Esophagus squamous epithelium (tissue), 4 donors: Measurements from ENCODE around the gene ATRNL1.

Source experiments
- POLR2A ChIP-seq, 4 donors: fragments of 450-650 bp; IDR thresholded peaks; one replicate each; pipeline ENCODE4 v1.6.1; 2017; ENCODE audit warnings: antibody characterized with exemption in 4 of 4, mild to moderate bottlenecking in 4 of 4, moderate library complexity in 3 of 4
- TF ChIP-seq, protein P1 (sequence below), 6 experiments: fragments of 450-650 bp in 4 of 6; fragments of 200-600 bp in 2 of 6; sonication (generic) in 2 of 6; IDR thresholded peaks; one replicate each; pipeline ENCODE4 v1.5.1; 2016 to 2019; ENCODE audit warnings: antibody characterized with exemption in 6 of 6, mild to moderate bottlenecking in 4 of 6, moderate library complexity in 4 of 6

GRCh38 chr10:115968236-115968635 lies 875.1 kb downstream of the ATRNL1 start:
- TF ChIP-seq, protein P1, sequence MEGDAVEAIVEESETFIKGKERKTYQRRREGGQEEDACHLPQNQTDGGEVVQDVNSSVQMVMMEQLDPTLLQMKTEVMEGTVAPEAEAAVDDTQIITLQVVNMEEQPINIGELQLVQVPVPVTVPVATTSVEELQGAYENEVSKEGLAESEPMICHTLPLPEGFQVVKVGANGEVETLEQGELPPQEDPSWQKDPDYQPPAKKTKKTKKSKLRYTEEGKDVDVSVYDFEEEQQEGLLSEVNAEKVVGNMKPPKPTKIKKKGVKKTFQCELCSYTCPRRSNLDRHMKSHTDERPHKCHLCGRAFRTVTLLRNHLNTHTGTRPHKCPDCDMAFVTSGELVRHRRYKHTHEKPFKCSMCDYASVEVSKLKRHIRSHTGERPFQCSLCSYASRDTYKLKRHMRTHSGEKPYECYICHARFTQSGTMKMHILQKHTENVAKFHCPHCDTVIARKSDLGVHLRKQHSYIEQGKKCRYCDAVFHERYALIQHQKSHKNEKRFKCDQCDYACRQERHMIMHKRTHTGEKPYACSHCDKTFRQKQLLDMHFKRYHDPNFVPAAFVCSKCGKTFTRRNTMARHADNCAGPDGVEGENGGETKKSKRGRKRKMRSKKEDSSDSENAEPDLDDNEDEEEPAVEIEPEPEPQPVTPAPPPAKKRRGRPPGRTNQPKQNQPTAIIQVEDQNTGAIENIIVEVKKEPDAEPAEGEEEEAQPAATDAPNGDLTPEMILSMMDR (IDR thresholded peaks at IDR 0.05), result no peak
- no peak for TF ChIP-seq POLR2A (IDR thresholded peaks at IDR 0.05)
